ENCODE data around the gene DGKG. TPM values are rescaled to one million over a fixed set of nuclear protein-coding genes. Genes with fewer than 3 reads are reported as not detected.

The DGKG gene
- total RNA-seq, 1 donor from 2014 or later = 65.7 TPM

DNA sequence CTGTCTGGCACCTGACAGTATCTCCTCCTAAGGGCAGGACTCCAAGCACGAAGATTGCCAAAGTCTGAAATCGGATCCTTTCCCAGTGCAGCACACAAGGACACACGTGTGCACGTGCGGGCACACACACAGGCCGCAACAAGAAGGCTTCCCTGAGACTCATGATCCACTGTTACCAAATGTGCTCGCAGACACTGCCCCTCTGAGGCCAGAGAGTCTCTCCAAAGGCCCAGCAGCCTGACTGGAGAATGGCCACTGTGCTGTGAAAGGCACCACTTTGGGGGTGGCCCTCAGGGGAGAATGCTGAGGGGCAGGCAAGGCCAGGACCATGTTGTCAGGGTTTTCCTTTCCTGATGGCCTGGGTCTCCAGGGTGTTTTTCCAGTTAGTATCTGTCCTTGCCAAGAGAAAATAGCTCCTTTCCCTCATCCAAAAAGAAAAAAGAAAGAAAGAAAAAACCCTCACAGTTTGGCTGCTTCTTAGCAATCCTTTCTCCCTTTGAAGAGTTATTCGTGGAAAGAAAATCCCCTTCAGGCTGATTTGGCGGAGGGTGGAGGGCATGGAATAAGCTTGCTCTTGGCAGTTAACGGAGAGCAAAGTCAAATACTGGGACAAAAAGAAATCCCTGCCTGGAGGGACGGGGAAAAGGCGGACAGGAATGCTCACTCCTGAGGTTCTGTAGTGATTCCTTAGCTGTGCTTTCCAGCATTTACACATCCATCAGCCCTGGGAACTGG is 141.0 kb downstream of the DGKG start:
- no peaks in the 10 kb centered on the region for H3K9me3 ChIP-seq (replicated peaks)
- no peaks in the 10 kb centered on the region for H3K36me3 ChIP-seq
- peak overlapping the region; percentile 70 for H3K27ac ChIP-seq (replicated peaks)
- no peak for DNase-seq
- H3K4me1 ChIP-seq = peaks cover 46% of the 10 kb centered on the region
- intact Hi-C loops (cut with micrococcal nuclease) = no loop called here
- TF ChIP-seq, protein P1, sequence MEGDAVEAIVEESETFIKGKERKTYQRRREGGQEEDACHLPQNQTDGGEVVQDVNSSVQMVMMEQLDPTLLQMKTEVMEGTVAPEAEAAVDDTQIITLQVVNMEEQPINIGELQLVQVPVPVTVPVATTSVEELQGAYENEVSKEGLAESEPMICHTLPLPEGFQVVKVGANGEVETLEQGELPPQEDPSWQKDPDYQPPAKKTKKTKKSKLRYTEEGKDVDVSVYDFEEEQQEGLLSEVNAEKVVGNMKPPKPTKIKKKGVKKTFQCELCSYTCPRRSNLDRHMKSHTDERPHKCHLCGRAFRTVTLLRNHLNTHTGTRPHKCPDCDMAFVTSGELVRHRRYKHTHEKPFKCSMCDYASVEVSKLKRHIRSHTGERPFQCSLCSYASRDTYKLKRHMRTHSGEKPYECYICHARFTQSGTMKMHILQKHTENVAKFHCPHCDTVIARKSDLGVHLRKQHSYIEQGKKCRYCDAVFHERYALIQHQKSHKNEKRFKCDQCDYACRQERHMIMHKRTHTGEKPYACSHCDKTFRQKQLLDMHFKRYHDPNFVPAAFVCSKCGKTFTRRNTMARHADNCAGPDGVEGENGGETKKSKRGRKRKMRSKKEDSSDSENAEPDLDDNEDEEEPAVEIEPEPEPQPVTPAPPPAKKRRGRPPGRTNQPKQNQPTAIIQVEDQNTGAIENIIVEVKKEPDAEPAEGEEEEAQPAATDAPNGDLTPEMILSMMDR (IDR thresholded peaks at IDR 0.05; ENCODE audit: borderline replicate concordance) = no peak
- no peak overlapping the region for H3K4me3 ChIP-seq
- no peaks in the 10 kb centered on the region for H3K27me3 ChIP-seq (ENCODE audit: low read depth)

- Histone ChIP-seq H3K9me3 (replicated peaks) (no peaks in the 10 kb centered on the region), H3K27me3 (ENCODE audit: low read depth) (no peaks in the 10 kb centered on the region), H3K36me3 (no peaks in the 10 kb centered on the region), H3K4me3 (no peak overlapping the region), H3K4me1 (peaks cover 46% of the 10 kb centered on the region), H3K27ac (replicated peaks) (peak overlapping the region; percentile 70)
- no peak for DNase-seq
- intact Hi-C loops (cut with micrococcal nuclease) = no loop called here
- TF ChIP-seq, protein P1 (IDR thresholded peaks at IDR 0.05; ENCODE audit: borderline replicate concordance) = no peak
Measured at GRCh38 chr3:186220365-186220764, 141.7 kb downstream of the DGKG start.

- H3K4me1 ChIP-seq = peaks cover 53% of the 10 kb centered on the region
- no peaks in the 10 kb centered on the region for H3K9me3 ChIP-seq (replicated peaks)
- TF ChIP-seq, protein P1 (IDR thresholded peaks at IDR 0.05; ENCODE audit: borderline replicate concordance) = peak; percentile 35
- H3K27me3 ChIP-seq (ENCODE audit: low read depth) = no peaks in the 10 kb centered on the region
- H3K27ac ChIP-seq (replicated peaks) = peak overlapping the region; percentile 70
- intact Hi-C loops (cut with micrococcal nuclease) = no loop called here
- no peaks in the 10 kb centered on the region for H3K36me3 ChIP-seq
- H3K4me3 ChIP-seq = no peak overlapping the region
- peak; percentile 33 for DNase-seq
Measured at GRCh38 chr3:186219211-186219638, 142.8 kb downstream of the DGKG start.

- H3K9me3 ChIP-seq (replicated peaks) = no peaks in the 10 kb centered on the region
- peak overlapping the region; percentile 70 for H3K27ac ChIP-seq (replicated peaks)
- no peak overlapping the region for H3K4me3 ChIP-seq
- TF ChIP-seq, protein P1 (IDR thresholded peaks at IDR 0.05; ENCODE audit: borderline replicate concordance) = no peak
- no peaks in the 10 kb centered on the region for H3K27me3 ChIP-seq (ENCODE audit: low read depth)
- H3K4me1 ChIP-seq = peaks cover 61% of the 10 kb centered on the region
- H3K36me3 ChIP-seq = no peaks in the 10 kb centered on the region
- intact Hi-C loops (cut with micrococcal nuclease) = no loop called here
- no peak for DNase-seq
Measured at GRCh38 chr3:186218421-186218820, 143.6 kb downstream of the DGKG start.

GRCh38 chr3:186217820-186218164 is 144.2 kb downstream of the DGKG start:
- peaks cover 63% of the 10 kb centered on the region for H3K4me1 ChIP-seq
- intact Hi-C loops (cut with micrococcal nuclease) = no loop called here
- TF ChIP-seq, protein P1 (IDR thresholded peaks at IDR 0.05; ENCODE audit: borderline replicate concordance) = no peak

More at GRCh38 chr3:186217820-186218164, 144.2 kb downstream of the DGKG start:
- H3K36me3 ChIP-seq = no peaks in the 10 kb centered on the region
- no peak for DNase-seq
- peak overlapping the region; percentile 70 for H3K27ac ChIP-seq (replicated peaks)
- H3K4me3 ChIP-seq = no peak overlapping the region
- no peaks in the 10 kb centered on the region for H3K9me3 ChIP-seq (replicated peaks)
- H3K27me3 ChIP-seq (ENCODE audit: low read depth) = no peaks in the 10 kb centered on the region
